ENCODE measurements around the gene BAAT. TPM values are rescaled to one million over a fixed set of nuclear protein-coding genes. Genes with fewer than 3 reads are reported as not detected.

Gene BAAT
- total and polyA plus RNA-seq, 9 of the 15 experiments (the other 6 are each of a cell fraction or from before 2014, with no cell fraction given): 0.17 to 0.76 (median 0.32) TPM

DNA sequence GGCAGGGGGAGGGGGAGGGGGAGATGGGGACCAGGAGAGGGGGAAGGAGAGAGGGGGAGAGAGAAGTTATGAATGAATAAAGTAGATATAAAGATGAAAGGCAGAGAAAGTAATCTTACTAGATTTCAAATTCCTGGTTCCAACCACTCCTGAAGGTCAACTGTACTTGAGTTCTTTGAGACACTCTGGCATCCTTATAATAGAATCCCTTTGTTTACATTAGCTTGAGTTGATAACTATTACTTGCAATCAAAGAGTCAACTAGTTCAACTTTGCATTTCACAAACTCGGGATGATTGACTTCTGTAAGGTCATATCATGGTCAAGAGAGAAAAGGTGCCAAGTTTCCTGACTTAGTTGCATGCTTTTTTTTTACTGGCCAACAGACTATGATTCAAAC, 42.2 kb downstream of the BAAT start:
- H3K27ac ChIP-seq (ENCODE audit: extremely low read depth, low read depth, low read length): no peak overlapping the region
- in situ Hi-C loops (cut with MboI): no loop called here
- BruUV-seq (replicated peaks): no TSS peak
- ATAC-seq: no peak
- TF ChIP-seq DACH1 (IDR thresholded peaks at IDR 0.05; ENCODE audit: partially characterized antibody): no peak
- TF ChIP-seq TRIM28 (IDR thresholded peaks at IDR 0.05): no peak
- peak; percentile 78 for TF ChIP-seq PCBP1 (IDR thresholded peaks at IDR 0.05; ENCODE audit: low read depth, low read length, poor library complexity, severe bottlenecking)
- peak; percentile 21 for TF ChIP-seq PCBP2 (IDR thresholded peaks at IDR 0.05; ENCODE audit: low read depth, low read length, poor library complexity, severe bottlenecking)
- peak; percentile 92 for TF ChIP-seq HNRNPK (IDR thresholded peaks at IDR 0.05; ENCODE audit: low read depth, low read length, poor library complexity, severe bottlenecking)
- FAIRE-seq: no peak
- no peak for DNase-seq (ENCODE audit: extremely low read depth in 1 of 4, low spot score in 3 of 4)
- ChIA-PET POLR2A (interaction anchor here (1.0 kb wide), 1 partner anchor 20 kb away, joined by 3 read pairs; no protein-coding TSS in a partner anchor), CTCF (ENCODE audit: low intra/inter-chr PET ratio) (no interaction called here)
- no peak overlapping the region for H3K9ac ChIP-seq (ENCODE audit: insufficient read depth in 1 of 2, low read depth in 2 of 2, low read length in 2 of 2)
- no peaks in the 10 kb centered on the region for H3K79me2 ChIP-seq (ENCODE audit: control insufficient read depth, insufficient read depth, low read length)
- H3K4me3 ChIP-seq: no peak overlapping the region
- intact Hi-C loops (cut with micrococcal nuclease): no loop called here
- H3K9me3 ChIP-seq (replicated peaks; ENCODE audit: control insufficient read depth, insufficient read depth, low read depth, low read length): no peaks in the 10 kb centered on the region; the same call in 1 of the 2 replicates
- no peaks in the 10 kb centered on the region for H3K27me3 ChIP-seq (ENCODE audit: control insufficient read depth in 2 of 2, insufficient read depth in 2 of 2, low read length in 2 of 2)
- H3K4me1 ChIP-seq (replicated peaks in 1 of 2; ENCODE audit: control insufficient read depth in 2 of 2, insufficient read depth in 2 of 2, low read length in 2 of 2): no peaks in the 10 kb centered on the region
- H2AFZ ChIP-seq (ENCODE audit: low read depth, low read length): no peak overlapping the region
- 12% methylated on average over 1 of the region's 1 CpG for WGBS (ENCODE audit: insufficient coverage, low coverage, missing lambda C conversion rate)
- no peaks in the 10 kb centered on the region for H3K9me1 ChIP-seq (ENCODE audit: control insufficient read depth, insufficient read depth, low read length)
- no peaks in the 10 kb centered on the region for H3K36me3 ChIP-seq (ENCODE audit: control insufficient read depth, insufficient read depth, low read length)
- H3K4me2 ChIP-seq (ENCODE audit: insufficient read depth, low read length): no peak overlapping the region
- H4K20me1 ChIP-seq (replicated peaks; ENCODE audit: control insufficient read depth, insufficient read depth, low read length): no peaks in the 10 kb centered on the region

DNA sequence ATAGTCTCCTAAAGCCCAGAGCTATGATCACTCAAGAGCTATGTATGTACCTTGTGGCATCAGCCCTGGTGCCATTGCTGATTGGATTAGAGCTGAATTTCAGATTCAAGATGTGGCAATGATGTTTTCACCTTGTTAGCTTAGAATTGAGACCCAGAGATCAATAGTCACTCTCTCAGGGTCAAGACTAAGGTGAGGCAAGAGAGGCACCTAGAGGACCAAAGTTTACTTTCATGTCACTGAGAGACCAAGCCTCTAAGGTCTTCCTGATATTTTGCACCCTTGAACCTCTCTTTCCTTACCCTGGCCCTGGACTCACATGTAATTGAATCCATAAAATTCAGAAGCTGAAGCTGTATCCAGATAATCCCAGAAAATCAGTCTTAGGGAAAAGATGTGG, 42.8 kb downstream of the BAAT start:
- ChIA-PET CTCF (ENCODE audit: low intra/inter-chr PET ratio) (no interaction called here), POLR2A (no interaction called here)
- in situ Hi-C loops (cut with MboI): no loop called here
- TF ChIP-seq RCOR1 (IDR thresholded peaks at IDR 0.05; ENCODE audit: borderline replicate concordance in 1 of 2, low read depth in 2 of 2, low read length in 2 of 2): no peak
- no peak for TF ChIP-seq SMARCC2 (IDR thresholded peaks at IDR 0.05; ENCODE audit: low read depth)
- TF ChIP-seq SMARCA4 (IDR thresholded peaks at IDR 0.05): no peak
- Histone ChIP-seq H3K79me2 (ENCODE audit: control insufficient read depth, insufficient read depth, low read length) (no peaks in the 10 kb centered on the region), H3K27ac (ENCODE audit: extremely low read depth, low read depth, low read length) (no peak overlapping the region), H3K36me3 (ENCODE audit: control insufficient read depth, insufficient read depth, low read length) (no peaks in the 10 kb centered on the region), H3K9me1 (ENCODE audit: control insufficient read depth, insufficient read depth, low read length) (no peaks in the 10 kb centered on the region), H3K4me2 (ENCODE audit: insufficient read depth, low read length) (no peak overlapping the region), H3K9me3 (replicated peaks; ENCODE audit: control insufficient read depth, insufficient read depth, low read depth, low read length) (no peaks in the 10 kb centered on the region; the same call in 1 of the 2 replicates), H3K9ac (ENCODE audit: insufficient read depth in 1 of 2, low read depth in 2 of 2, low read length in 2 of 2) (no peak overlapping the region), H3K4me1 (replicated peaks in 1 of 2; ENCODE audit: control insufficient read depth in 2 of 2, insufficient read depth in 2 of 2, low read length in 2 of 2) (no peaks in the 10 kb centered on the region), H3K27me3 (ENCODE audit: control insufficient read depth in 2 of 2, insufficient read depth in 2 of 2, low read length in 2 of 2) (no peaks in the 10 kb centered on the region), H3K4me3 (no peak overlapping the region), H4K20me1 (replicated peaks; ENCODE audit: control insufficient read depth, insufficient read depth, low read length) (no peaks in the 10 kb centered on the region), H2AFZ (ENCODE audit: low read depth, low read length) (no peak overlapping the region)
- DNase-seq (ENCODE audit: extremely low read depth in 1 of 4, low spot score in 3 of 4): no peak
- ATAC-seq: no peak
- intact Hi-C loops (cut with micrococcal nuclease): no loop called here
- FAIRE-seq: no peak
- no TSS peak for BruUV-seq (replicated peaks)

Data from K562 (cell line).